ENCODE results near the gene ADRA2B.
A peak's percentile ranks its signal among the peaks of the same experiment; 100 is the strongest.
"Not testable (repeated sequence)": the region's sequence is repeated elsewhere in the genome, so short reads cannot be mapped to it uniquely, and the experiment has no call there.

Gene ADRA2B

GRCh38 chr2:96085541-96086355 is 30.6 kb downstream of the ADRA2B start:
- peak in 13 of 42 donors; percentile 0 to 33 (median 12) for DNase-seq
- intact Hi-C loops (cut with DNase I), result no loop called here

GRCh38 chr2:96084858-96085518 is 31.4 kb downstream of the ADRA2B start:
- DNase-seq, result peak in 6 of 42 donors; percentile 1 to 34 (median 10)
- intact Hi-C loops (cut with DNase I), result not testable (repeated sequence)

- intact Hi-C loops (cut with DNase I), result no loop called here
- peak in 10 of 42 donors; percentile 0 to 31 (median 8) for DNase-seq
Measured at GRCh38 chr2:96083989-96084857, 32.1 kb downstream of the ADRA2B start.

GRCh38 chr2:96083064-96083939 is 33.1 kb downstream of the ADRA2B start:
- DNase-seq, result peak in 10 of 42 donors; percentile 0 to 36 (median 6)
- intact Hi-C loops (cut with DNase I), result no loop called here

- DNase-seq, result peak in 10 of 42 donors; percentile 0 to 39 (median 7)
- intact Hi-C loops (cut with DNase I), result no loop called here
Measured at GRCh38 chr2:96082211-96083063, 33.9 kb downstream of the ADRA2B start.

GRCh38 chr2:96081042-96081441 is 35.3 kb downstream of the ADRA2B start:
- DNase-seq, result no peak
- intact Hi-C loops (cut with DNase I), result no loop called here

GRCh38 chr2:96075199-96075771 is 41.1 kb downstream of the ADRA2B start:
- intact Hi-C loops (cut with DNase I), result no loop called here
- DNase-seq, result no peak

- intact Hi-C loops (cut with DNase I), result no loop called here
- DNase-seq, result no peak
Measured at GRCh38 chr2:96074156-96074555, 42.2 kb downstream of the ADRA2B start.

- peak in 2 of 42 donors; percentile 2 to 22 for DNase-seq
- intact Hi-C loops (cut with DNase I), result no loop called here
Measured at GRCh38 chr2:96073170-96073775, 43.1 kb downstream of the ADRA2B start.

GRCh38 chr2:96072746-96073145 is 43.6 kb downstream of the ADRA2B start:
- DNase-seq, result peak in 12 of 42 donors; percentile 27 to 67 (median 48)
- intact Hi-C loops (cut with DNase I), result no loop called here

- intact Hi-C loops (cut with DNase I), result not testable (repeated sequence)
- peak in 40 of 42 donors; percentile 25 to 89 (median 70) for DNase-seq
Measured at GRCh38 chr2:96071977-96072491, 44.3 kb downstream of the ADRA2B start.

GRCh38 chr2:96071087-96071976 is 45.0 kb downstream of the ADRA2B start:
- peak in 5 of 42 donors; percentile 7 to 48 (median 32) for DNase-seq
- intact Hi-C loops (cut with DNase I), result not testable (repeated sequence)

- DNase-seq, result peak in 3 of 42 donors; percentile 13 to 39 (median 23)
- intact Hi-C loops (cut with DNase I), result not testable (repeated sequence)
Measured at GRCh38 chr2:96070351-96070750, 46.0 kb downstream of the ADRA2B start.

- intact Hi-C loops (cut with DNase I), result not testable (repeated sequence)
- DNase-seq, result peak in 4 of 42 donors; percentile 3 to 42 (median 16)
Measured at GRCh38 chr2:96069878-96070277, 46.5 kb downstream of the ADRA2B start.

- DNase-seq, result peak in 8 of 42 donors; percentile 2 to 49 (median 32)
Measured at GRCh38 chr2:96067902-96068581, 48.3 kb downstream of the ADRA2B start.

More at GRCh38 chr2:96067902-96068581, 48.3 kb downstream of the ADRA2B start:
- intact Hi-C loops (cut with DNase I), result not testable (repeated sequence)
